Activated CD4-positive, alpha-beta memory T cell treated with anti-CD3 and anti-CD28 coated beads for 36 hours (primary cell): ENCODE data around the gene ADGRG4. TPM values are rescaled to one million over a fixed set of nuclear protein-coding genes. Genes with fewer than 3 reads are reported as not detected.
"Not testable (repeated sequence)": the region's sequence is repeated elsewhere in the genome, so short reads cannot be mapped to it uniquely, and the experiment has no call there.

Experiments used
- CTCF ChIA-PET: fragments of 350-600 bp; sonication (Branson Sonifier 250); formaldehyde crosslinking; loops from one replicate; lab custom pipeline; 2021; ENCODE audit warnings: antibody characterized with exemption, inconsistent platforms; lab: Charles Lee
- POLR2A ChIA-PET: fragments of 350-600 bp; sonication (Branson Sonifier 250); formaldehyde crosslinking; loops from one replicate; lab custom pipeline; 2021; ENCODE audit warnings: antibody characterized with exemption; lab: Charles Lee
- DNase-seq: peaks from one replicate; pipeline ENCODE4 v3.0.0-alpha.2; 2020
- H3K27ac Mint-ChIP-seq: one replicate; pipeline ENCODE4 v1.8.0; 2021; ENCODE audit warnings: mixed read lengths
- H3K27me3 Mint-ChIP-seq: one replicate; pipeline ENCODE4 v1.8.0; 2021; ENCODE audit warnings: mixed read lengths
- H3K36me3 Mint-ChIP-seq: one replicate; pipeline ENCODE4 v1.8.0; 2021; ENCODE audit warnings: mixed read lengths
- H3K4me1 Mint-ChIP-seq: one replicate; pipeline ENCODE4 v1.8.0; 2021; ENCODE audit warnings: low read depth, mixed read lengths
- H3K4me3 Mint-ChIP-seq: one replicate; pipeline ENCODE4 v1.8.0; 2021; ENCODE audit warnings: mild to moderate bottlenecking, mixed read lengths
- H3K9me3 Mint-ChIP-seq: one replicate; pipeline ENCODE4 v1.8.0; 2021; ENCODE audit warnings: mixed read lengths
- intact Hi-C: fragments of 100-400 bp; cut with micrococcal nuclease; formaldehyde crosslinking; loops from one replicate; pipeline ENCODE4 v1.15.1; 2023
- total RNA-seq, 2 experiments: library from RNA; stranded (reverse); gene quantifications; one replicate each; pipeline ENCODE4 v1.2.3, GENCODE V29; 2021

Gene ADGRG4, protein sequence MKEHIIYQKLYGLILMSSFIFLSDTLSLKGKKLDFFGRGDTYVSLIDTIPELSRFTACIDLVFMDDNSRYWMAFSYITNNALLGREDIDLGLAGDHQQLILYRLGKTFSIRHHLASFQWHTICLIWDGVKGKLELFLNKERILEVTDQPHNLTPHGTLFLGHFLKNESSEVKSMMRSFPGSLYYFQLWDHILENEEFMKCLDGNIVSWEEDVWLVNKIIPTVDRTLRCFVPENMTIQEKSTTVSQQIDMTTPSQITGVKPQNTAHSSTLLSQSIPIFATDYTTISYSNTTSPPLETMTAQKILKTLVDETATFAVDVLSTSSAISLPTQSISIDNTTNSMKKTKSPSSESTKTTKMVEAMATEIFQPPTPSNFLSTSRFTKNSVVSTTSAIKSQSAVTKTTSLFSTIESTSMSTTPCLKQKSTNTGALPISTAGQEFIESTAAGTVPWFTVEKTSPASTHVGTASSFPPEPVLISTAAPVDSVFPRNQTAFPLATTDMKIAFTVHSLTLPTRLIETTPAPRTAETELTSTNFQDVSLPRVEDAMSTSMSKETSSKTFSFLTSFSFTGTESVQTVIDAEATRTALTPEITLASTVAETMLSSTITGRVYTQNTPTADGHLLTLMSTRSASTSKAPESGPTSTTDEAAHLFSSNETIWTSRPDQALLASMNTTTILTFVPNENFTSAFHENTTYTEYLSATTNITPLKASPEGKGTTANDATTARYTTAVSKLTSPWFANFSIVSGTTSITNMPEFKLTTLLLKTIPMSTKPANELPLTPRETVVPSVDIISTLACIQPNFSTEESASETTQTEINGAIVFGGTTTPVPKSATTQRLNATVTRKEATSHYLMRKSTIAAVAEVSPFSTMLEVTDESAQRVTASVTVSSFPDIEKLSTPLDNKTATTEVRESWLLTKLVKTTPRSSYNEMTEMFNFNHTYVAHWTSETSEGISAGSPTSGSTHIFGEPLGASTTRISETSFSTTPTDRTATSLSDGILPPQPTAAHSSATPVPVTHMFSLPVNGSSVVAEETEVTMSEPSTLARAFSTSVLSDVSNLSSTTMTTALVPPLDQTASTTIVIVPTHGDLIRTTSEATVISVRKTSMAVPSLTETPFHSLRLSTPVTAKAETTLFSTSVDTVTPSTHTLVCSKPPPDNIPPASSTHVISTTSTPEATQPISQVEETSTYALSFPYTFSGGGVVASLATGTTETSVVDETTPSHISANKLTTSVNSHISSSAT (N-terminal part only)
- total RNA-seq: not detected

DNA sequence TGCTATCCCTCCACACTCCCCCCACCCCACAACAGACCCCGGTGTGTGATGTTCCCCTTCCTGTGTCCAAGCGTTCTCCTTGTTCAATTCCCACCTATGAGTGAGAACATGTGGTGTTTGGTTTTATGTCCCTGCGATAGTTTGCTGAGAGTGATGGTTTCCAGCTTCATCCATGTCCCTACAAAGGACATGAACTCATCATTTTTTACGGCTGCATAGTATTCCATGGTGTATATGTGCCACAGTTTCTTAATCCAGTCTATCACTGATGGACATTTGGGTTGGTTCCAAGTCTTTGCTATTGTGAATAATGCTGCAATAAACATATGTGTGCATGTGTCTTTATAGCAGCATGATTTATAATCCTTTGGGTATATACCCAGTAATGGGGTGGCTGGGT is at the start of gene ADGRG4:
ADGRG4 (plus strand) TSS at position 243 of the 400 bp plus-strand sequence. CDS start 7,815 bp downstream, outside the sequence.
- H3K27ac Mint-ChIP-seq, H3K9me3 Mint-ChIP-seq, H3K36me3 Mint-ChIP-seq, H3K4me1 Mint-ChIP-seq, H3K27me3 Mint-ChIP-seq, CTCF ChIA-PET, POLR2A ChIA-PET, intact Hi-C loops, DNase-seq, H3K4me3 Mint-ChIP-seq: not testable (repeated sequence)

DNA sequence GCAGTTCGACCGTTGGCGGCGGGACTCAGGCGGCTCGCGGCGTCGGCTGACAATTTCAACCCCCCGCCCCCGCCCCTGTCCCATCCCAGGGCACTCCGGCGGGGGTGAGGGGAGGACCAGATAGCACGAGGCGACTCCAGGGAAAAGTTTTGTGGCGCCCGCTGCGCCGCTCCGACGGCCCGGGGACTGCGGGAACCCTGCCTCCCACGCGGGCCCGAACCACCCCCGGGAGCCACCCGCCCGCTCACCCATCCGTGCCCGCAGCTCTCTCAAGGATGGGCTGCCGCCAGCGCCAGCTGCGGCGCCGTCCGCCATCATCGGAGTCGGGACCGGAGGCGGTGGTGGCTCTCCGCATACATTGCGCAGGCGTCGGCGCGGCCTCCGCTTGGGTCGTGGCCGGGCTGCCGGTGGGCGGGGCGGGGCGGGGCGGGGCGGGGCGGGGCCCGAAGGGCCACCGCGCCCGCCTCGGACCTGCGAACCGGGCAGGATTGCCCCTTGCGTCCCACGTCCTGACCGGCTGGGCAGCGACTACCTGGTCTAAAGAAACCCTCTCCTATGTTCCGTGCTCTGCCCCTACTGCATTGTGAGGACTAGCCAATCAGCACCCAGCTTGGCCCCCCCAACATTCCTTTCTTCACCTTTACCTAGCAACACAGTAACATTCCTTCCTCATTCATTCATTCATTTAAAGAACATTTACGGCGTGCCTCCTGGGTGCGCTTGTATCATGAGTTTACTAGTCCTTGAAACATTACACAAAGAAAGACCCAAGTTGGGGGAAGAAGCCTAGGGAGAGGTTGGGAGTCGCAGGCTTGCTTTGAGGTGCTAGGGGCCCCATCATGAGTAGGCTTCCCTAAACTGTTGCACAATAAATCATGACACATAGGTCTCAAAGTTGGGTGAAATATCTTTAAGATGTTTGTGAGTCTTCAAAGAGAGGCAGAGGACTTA is 49.4 kb upstream of the ADGRG4 start, which contains the start of gene MAP7D3:
MAP7D3 (minus strand) TSS at position 360 of the 951 bp plus-strand sequence; CDS start at position 318, 42 bp downstream.
- DNase-seq: peak; percentile 76
- intact Hi-C loops: loop anchor here (2.0 to 10.0 kb wide), 2 partner anchors 245 to 423 kb away; partner anchors contain the start of gene HTATSF1
- H3K36me3 Mint-ChIP-seq: no peaks in the 10 kb centered on the region
- H3K9me3 Mint-ChIP-seq: no peaks in the 10 kb centered on the region
- H3K27ac Mint-ChIP-seq: peak within 1 kb of the TSS; percentile 77
- peaks cover 11% of the 10 kb centered on the region for H3K4me1 Mint-ChIP-seq
- ChIA-PET CTCF (interaction anchor here (1.7 kb wide), 1 partner anchor 223 kb away, joined by 4 read pairs; no protein-coding TSS in a partner anchor), POLR2A (interaction anchor here (1.1 kb wide), 1 partner anchor 337 kb away, joined by 3 read pairs; no protein-coding TSS in a partner anchor)
- H3K4me3 Mint-ChIP-seq: peak within 1 kb of the TSS; percentile 82
- no peaks in the 10 kb centered on the region for H3K27me3 Mint-ChIP-seq

DNA sequence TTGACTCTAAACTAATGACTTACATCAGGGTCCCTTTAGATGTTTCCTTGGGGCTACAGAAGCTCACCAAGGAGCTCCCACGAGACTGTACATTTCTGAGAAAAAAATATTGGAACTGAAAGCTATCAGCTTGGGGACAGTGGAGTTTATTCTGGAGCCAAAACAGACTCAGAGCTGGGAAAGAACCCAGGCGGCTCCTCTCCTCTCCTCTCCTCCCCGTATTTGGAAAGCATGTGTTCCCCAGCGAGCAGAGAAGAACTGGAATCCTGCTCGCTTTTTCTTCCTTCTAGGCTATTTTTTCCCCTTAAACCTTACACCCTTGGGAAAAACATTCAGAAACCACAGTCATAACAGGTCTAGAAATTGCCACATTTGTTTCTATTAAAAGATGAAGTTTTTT is 45.2 kb upstream of the ADGRG4 start:
- intact Hi-C loops: loop anchor here (10.0 kb wide), 1 partner anchor 419 kb away; no protein-coding TSS in a partner anchor
- DNase-seq: no peak
- Mint-ChIP-seq H3K4me1 (peaks cover 24% of the 10 kb centered on the region), H3K9me3 (no peaks in the 10 kb centered on the region), H3K27ac (no peak overlapping the region), H3K36me3 (no peaks in the 10 kb centered on the region), H3K27me3 (no peaks in the 10 kb centered on the region), H3K4me3 (no peak overlapping the region)
- ChIA-PET POLR2A (no interaction called here), CTCF (interaction anchor here (0.8 kb wide), 1 partner anchor 11 kb away, joined by 5 read pairs; no protein-coding TSS in a partner anchor)

DNA sequence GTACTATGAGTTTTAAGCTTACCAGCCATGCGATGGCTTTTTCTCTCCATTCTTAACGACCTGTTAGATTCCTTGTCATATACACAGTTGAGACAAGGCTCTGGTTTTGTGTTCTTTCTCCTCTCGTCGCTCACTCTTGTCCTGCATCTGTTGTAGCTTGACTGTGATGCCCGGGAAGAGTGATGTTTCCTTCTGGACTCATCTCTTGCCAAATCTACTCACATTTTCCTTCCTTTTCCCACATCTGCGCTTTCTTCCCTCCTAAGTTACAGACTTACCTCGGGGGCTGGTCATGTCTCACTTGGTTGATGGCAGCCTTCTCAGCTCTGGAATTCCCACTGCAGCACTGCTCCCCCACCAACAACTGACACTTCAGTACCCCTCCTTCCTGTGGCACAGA is 44.7 kb upstream of the ADGRG4 start:
- intact Hi-C loops: loop anchor here (10.0 kb wide), 1 partner anchor 419 kb away; no protein-coding TSS in a partner anchor
- Mint-ChIP-seq H3K27me3 (no peaks in the 10 kb centered on the region), H3K27ac (no peak overlapping the region), H3K9me3 (no peaks in the 10 kb centered on the region), H3K36me3 (no peaks in the 10 kb centered on the region), H3K4me3 (no peak overlapping the region), H3K4me1 (peaks cover 29% of the 10 kb centered on the region)
- no peak for DNase-seq
- ChIA-PET POLR2A (no interaction called here), CTCF (interaction anchor here (0.8 kb wide), 1 partner anchor 11 kb away, joined by 5 read pairs; no protein-coding TSS in a partner anchor)

DNA sequence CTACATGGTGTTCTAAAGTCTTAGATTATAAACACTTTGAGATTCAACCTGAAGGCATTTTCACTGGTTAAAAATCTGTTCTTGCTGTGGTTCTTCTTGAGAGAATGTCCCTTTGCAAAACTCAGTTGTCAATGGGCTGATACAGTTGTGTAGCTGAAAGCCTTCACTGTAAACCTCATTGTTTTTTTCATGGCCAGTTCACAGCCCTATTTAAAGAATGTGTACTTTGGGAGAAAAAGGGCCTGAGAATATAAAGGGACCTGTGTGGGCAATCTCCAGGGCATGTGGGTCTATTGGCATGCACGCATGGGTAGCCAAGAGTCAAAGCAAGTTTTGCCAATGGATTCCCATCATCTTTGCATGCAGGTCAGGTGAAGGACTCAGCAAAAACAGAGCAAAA is 41.8 kb upstream of the ADGRG4 start:
- H3K27me3 Mint-ChIP-seq: no peaks in the 10 kb centered on the region
- no peak overlapping the region for H3K27ac Mint-ChIP-seq
- H3K9me3 Mint-ChIP-seq: no peaks in the 10 kb centered on the region
- no peak overlapping the region for H3K4me3 Mint-ChIP-seq
- ChIA-PET POLR2A (no interaction called here), CTCF (interaction anchor here (1.0 to 2.1 kb wide), 2 partner anchors 10 to 230 kb away, joined by 3 to 7 read pairs; no protein-coding TSS in a partner anchor)
- peaks cover 28% of the 10 kb centered on the region for H3K4me1 Mint-ChIP-seq
- no peaks in the 10 kb centered on the region for H3K36me3 Mint-ChIP-seq
- intact Hi-C loops: loop anchor here (10.0 kb wide), 1 partner anchor 416 kb away; no protein-coding TSS in a partner anchor
- no peak for DNase-seq

- Mint-ChIP-seq H3K4me3 (no peak overlapping the region), H3K27me3 (no peaks in the 10 kb centered on the region), H3K36me3 (no peaks in the 10 kb centered on the region), H3K27ac (peak overlapping the region; percentile 78), H3K4me1 (peaks cover 28% of the 10 kb centered on the region), H3K9me3 (no peaks in the 10 kb centered on the region)
- intact Hi-C loops: loop anchor here (10.0 kb wide), 1 partner anchor 415 kb away; no protein-coding TSS in a partner anchor
- ChIA-PET CTCF (interaction anchor here (1.0 to 2.1 kb wide), 2 partner anchors 9 to 231 kb away, joined by 3 to 7 read pairs; no protein-coding TSS in a partner anchor), POLR2A (no interaction called here)
- DNase-seq: peak; percentile 28
Observed at GRCh38 chrX:136259543-136259942, 41.2 kb upstream of the ADGRG4 start.

DNA sequence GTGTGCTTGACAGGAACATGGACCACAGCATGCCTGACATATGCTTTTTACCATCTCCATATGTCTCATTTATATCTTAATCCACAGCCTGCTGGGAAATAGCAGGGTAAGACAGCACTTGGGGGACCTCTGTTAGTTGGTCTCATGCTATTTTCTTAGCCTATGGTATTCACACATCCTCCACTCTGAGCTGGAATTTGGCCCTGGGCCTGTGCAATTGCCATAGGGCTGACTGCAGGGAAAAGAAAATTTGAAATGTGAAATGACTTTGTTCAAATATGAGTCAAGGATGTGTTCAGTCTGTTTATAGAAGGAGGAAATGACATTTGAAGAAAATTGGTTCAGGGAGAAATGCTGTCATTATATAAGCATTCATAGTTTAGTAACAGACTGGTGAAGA is 40.0 kb upstream of the ADGRG4 start:
- intact Hi-C loops: no loop called here
- Mint-ChIP-seq H3K4me3 (no peak overlapping the region), H3K36me3 (no peaks in the 10 kb centered on the region), H3K4me1 (peaks cover 28% of the 10 kb centered on the region), H3K27ac (no peak overlapping the region), H3K9me3 (no peaks in the 10 kb centered on the region), H3K27me3 (no peaks in the 10 kb centered on the region)
- DNase-seq: no peak
- ChIA-PET CTCF (no interaction called here), POLR2A (no interaction called here)

DNA sequence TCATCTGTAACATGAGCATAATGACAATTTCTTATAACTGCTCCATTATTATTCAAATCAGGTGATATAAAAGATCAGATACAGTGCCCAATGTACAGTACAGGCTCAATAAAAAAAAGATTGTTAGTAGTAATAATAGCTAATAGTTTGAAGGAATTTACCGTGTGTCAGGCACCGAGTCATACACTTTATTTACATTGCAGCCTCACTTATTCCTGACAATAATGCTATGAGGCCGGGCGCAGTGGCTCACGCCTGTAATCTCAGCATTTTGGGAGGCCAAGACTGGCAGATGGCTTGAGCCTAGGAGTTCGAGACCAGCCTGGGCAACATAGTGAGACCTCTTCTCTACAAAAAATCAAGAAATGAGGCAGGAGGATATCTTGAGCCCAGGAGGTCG is 39.4 kb upstream of the ADGRG4 start:
- no peak for DNase-seq
- Mint-ChIP-seq H3K4me1 (peaks cover 28% of the 10 kb centered on the region), H3K36me3 (no peaks in the 10 kb centered on the region), H3K27me3 (no peaks in the 10 kb centered on the region), H3K27ac (no peak overlapping the region), H3K9me3 (no peaks in the 10 kb centered on the region), H3K4me3 (no peak overlapping the region)
- POLR2A ChIA-PET: no interaction called here
- CTCF ChIA-PET: no interaction called here
- intact Hi-C loops: no loop called here

DNA sequence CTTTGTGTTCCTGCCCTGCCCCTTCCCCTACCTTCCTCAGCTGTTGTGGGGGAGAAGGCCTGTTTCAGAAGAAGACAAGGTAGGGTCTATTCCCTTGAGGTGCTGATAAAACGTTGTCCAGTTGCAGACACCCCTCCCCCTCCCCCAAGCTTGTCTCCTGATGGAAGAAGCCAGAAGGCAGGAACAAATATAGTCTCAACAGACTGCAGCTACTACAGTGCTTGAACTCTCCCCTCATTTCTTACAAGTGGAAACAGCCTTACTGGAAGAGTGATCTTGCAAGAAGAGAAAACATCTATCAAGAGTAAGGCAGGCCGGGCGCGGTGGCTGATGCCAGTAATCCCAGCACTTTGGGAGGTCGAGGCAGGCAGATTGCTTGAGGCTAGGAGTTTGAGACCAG is 38.5 kb upstream of the ADGRG4 start:
- H3K27me3 Mint-ChIP-seq: no peaks in the 10 kb centered on the region
- H3K9me3 Mint-ChIP-seq: no peaks in the 10 kb centered on the region
- no peak overlapping the region for H3K27ac Mint-ChIP-seq
- H3K4me3 Mint-ChIP-seq: no peak overlapping the region
- ChIA-PET CTCF (no interaction called here), POLR2A (no interaction called here)
- no peaks in the 10 kb centered on the region for H3K36me3 Mint-ChIP-seq
- intact Hi-C loops: no loop called here
- DNase-seq: no peak
- H3K4me1 Mint-ChIP-seq: peaks cover 28% of the 10 kb centered on the region

GRCh38 chrX:136262812-136263315 is 37.9 kb upstream of the ADGRG4 start:
- H3K27me3 Mint-ChIP-seq: no peaks in the 10 kb centered on the region
- ChIA-PET POLR2A (no interaction called here), CTCF (no interaction called here)
- H3K4me1 Mint-ChIP-seq: peaks cover 28% of the 10 kb centered on the region
- no peaks in the 10 kb centered on the region for H3K36me3 Mint-ChIP-seq
- no peak for DNase-seq
- intact Hi-C loops: no loop called here
- H3K4me3 Mint-ChIP-seq: no peak overlapping the region
- no peaks in the 10 kb centered on the region for H3K9me3 Mint-ChIP-seq
- H3K27ac Mint-ChIP-seq: no peak overlapping the region
